ENCODE results near the gene PYCARD. TPM values are rescaled to one million over a fixed set of nuclear protein-coding genes. Genes with fewer than 3 reads are reported as not detected.
A peak's percentile ranks its signal among the peaks of the same experiment; 100 is the strongest.

The PYCARD gene
- total RNA-seq, 3 donors from 2014 or later = 1.3 to 2.7 (median 2.5) TPM

DNA sequence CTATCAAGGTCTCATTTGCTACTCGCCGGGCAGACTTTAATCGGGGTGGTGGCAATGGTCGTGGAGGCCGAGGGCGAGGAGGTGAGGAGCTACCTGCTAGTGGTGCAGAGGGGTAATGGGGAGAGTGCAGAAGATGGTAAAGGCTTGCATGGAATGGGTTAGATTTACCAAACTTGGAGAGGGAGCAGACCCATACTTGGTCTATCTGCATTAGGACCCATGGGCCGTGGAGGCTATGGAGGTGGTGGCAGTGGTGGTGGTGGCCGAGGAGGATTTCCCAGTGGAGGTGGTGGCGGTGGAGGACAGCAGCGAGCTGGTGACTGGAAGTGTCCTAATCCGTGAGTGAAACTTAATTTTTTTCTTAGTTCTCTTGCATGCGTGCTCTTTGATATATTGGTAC, 12.5 kb downstream of the PYCARD start:
- Mint-ChIP-seq H3K4me1 (ENCODE audit: low read depth) (peaks cover 71% of the 10 kb centered on the region), H3K27me3 (ENCODE audit: low read depth) (no peaks in the 10 kb centered on the region), H3K9me3 (no peaks in the 10 kb centered on the region), H3K36me3 (ENCODE audit: insufficient read depth) (peaks cover 86% of the 10 kb centered on the region), H3K4me3 (no peak overlapping the region)
- no peak for DNase-seq
- ATAC-seq = no peak

DNA sequence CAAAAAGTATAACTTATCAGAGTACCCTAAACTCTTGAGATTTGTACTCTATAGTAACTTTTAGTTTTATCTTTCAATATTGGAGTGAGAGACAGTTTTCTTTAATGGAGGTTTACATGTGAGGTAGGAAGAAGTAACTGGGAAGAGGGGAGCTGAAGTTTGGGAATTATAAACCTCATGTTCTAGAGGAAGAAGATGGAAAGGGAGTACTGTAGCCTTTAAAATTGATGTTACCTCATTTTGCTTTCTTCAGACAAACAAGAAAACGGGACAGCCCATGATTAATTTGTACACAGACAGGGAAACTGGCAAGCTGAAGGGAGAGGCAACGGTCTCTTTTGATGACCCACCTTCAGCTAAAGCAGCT, 13.2 kb downstream of the PYCARD start:
- peaks cover 73% of the 10 kb centered on the region for H3K4me1 Mint-ChIP-seq (ENCODE audit: low read depth)
- H3K27me3 Mint-ChIP-seq (ENCODE audit: low read depth) = no peaks in the 10 kb centered on the region
- H3K9me3 Mint-ChIP-seq = no peaks in the 10 kb centered on the region
- ATAC-seq (no peak), DNase-seq (no peak)
- no peak overlapping the region for H3K4me3 Mint-ChIP-seq
- H3K36me3 Mint-ChIP-seq (ENCODE audit: insufficient read depth) = peaks cover 87% of the 10 kb centered on the region

DNA sequence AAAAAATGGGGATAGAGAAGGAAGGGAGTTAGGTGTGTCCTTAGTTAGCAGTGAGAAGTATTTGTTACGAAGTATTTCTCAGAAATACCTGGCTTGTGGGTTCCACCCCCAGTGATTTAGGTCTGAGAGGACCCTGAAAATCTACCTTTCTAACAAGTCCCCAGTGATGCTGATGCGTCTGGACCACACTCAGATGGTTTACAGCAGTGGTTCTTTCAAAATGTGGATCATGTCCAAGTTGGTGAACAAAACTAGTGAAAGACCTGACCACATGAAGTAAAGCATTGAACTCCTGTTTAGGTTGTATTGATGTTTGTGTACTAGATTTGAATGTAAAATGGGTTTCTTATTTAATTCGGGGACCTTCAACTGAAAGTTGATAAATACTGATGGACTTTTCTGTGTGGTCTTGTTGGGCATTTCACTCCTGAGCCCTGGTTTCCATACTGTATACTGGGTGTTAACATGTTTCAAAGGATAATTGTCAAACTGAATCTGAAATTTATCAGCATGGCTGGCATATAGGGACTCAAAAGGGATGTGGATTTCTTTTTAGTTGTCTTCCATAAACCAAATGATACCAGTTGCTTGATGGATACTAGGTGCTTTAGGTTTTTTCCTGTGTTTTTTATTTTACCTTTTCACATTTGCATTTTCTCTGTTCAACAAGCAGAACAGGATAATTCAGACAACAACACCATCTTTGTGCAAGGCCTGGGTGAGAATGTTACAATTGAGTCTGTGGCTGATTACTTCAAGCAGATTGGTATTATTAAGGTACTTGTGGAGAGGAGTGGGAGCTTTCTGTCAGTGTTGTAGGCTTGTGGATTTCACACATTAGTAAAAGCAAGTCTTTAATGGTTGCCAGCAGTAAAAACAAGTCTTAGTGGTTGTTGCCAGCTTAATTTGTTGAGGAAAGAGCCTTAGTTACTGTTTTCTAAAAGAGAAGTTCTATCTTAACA, 13.8 kb downstream of the PYCARD start:
- Mint-ChIP-seq H3K9me3 (no peaks in the 10 kb centered on the region), H3K27me3 (ENCODE audit: low read depth) (no peaks in the 10 kb centered on the region), H3K36me3 (ENCODE audit: insufficient read depth) (peaks cover 85% of the 10 kb centered on the region), H3K4me1 (ENCODE audit: low read depth) (peaks cover 78% of the 10 kb centered on the region), H3K4me3 (no peak overlapping the region)
- no peak for DNase-seq
- no peak for ATAC-seq

DNA sequence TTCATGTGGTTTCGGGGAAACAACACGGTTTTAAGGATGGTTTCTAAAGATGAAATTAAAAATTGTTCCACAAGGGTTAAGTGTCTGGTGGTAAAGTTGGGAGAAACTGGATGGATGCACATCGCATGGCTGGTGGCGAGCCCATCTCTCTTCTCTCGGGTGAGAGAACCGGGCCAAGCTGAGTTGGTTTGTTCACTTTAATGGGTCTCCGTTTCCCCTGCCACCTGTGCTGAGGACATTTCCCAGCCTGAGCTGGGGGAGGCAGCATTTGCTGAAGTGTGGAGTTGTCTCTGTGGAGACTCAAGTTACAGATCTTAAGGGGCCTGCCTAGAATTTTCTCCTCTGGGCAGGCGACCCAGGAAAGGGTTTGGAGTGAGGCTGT, 14.8 kb downstream of the PYCARD start:
- DNase-seq = no peak
- peaks cover 87% of the 10 kb centered on the region for H3K36me3 Mint-ChIP-seq (ENCODE audit: insufficient read depth)
- H3K9me3 Mint-ChIP-seq = no peaks in the 10 kb centered on the region

DNA sequence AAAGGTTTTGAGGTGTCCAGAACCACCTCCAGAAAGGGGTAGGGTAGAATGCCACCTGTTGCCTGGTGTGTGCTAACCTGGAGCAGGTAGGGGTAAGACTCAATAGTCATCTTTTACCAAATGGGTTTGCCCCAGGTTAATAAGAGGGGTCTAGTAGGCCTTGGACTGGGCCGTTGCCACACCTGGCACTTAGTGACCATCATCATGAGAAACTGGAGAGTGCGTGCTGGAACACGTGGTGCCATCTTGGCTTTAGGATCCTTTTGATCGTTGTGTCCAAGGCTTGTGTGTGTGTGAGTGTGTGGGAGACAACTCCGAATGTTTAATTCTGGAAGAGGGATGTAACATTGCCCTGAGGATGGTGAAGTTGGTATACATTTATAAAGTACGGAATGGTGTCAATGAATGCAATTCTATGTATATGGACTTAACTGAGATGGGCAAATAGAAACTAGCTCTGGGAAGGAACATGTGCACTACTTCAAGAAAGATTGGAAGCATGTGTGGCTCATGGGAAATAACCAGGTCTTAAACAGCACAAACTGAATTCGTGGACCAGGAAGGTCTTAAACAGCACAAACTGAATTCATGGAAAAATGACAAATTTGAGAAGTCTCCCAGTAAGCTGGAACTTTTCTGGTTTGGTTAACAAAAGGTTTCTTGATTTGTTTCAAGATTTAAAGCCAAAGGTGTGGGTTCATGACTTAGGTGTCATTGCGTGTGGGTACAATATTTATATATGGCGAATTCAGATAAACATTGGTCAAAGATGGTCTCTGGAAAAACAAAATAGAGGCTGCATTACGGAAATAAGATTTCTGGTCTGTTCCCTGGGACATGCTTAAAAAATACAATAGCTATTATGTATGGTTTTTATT, 15.4 kb downstream of the PYCARD start:
- peak overlapping the region; percentile 20 for H3K4me3 Mint-ChIP-seq
- ATAC-seq (no peak), DNase-seq (no peak)
- H3K9me3 Mint-ChIP-seq = no peaks in the 10 kb centered on the region
- peaks cover 93% of the 10 kb centered on the region for H3K36me3 Mint-ChIP-seq (ENCODE audit: insufficient read depth)
- H3K27me3 Mint-ChIP-seq (ENCODE audit: low read depth) = no peaks in the 10 kb centered on the region
- H3K4me1 Mint-ChIP-seq (ENCODE audit: low read depth) = peaks cover 90% of the 10 kb centered on the region

More for the DNA sequence above, 14.8 kb downstream of the PYCARD start:
- Mint-ChIP-seq H3K27me3 (ENCODE audit: low read depth) (no peaks in the 10 kb centered on the region), H3K4me1 (ENCODE audit: low read depth) (peaks cover 83% of the 10 kb centered on the region), H3K4me3 (no peak overlapping the region)
- no peak for ATAC-seq

DNA sequence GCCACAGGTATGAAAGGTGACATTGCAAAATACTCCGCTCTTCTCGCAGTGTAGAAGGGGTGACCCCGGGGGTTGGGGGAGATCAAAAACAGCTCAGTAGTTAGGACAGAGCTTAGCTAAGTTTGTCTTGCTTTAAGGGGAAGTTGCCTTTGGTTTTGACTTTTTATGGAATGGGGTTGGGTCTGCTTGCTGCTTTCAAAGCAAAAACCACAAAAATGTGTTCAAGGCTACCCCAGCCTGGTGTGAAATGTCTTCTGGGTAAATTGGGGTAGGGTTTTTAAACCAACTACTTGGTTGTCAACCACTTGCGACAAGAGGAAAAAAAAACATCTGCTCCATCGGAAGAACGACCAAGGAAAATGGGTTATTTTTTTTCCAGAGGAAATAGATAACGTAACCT, 16.4 kb downstream of the PYCARD start:
- H3K4me3 Mint-ChIP-seq = peak overlapping the region; percentile 36
- H3K36me3 Mint-ChIP-seq (ENCODE audit: insufficient read depth) = peaks cover 91% of the 10 kb centered on the region

DNA sequence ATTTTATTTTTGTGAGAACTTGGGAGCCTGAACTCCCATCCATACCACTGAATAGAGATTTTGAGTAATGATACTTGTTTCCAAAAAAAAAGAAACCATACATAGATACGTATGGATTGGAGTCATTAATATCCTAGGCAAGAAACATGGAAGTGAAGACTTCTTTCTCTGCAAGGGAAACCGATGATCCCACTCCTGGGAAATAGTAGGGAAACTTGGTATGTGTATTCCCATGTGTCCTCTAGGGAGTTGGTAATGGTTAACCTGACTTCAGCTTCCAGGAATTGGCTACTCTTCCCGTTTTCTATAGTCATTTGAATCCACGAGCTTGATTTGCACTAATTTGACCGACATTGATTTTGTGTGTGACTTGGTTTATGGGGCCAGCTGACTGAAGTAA, 17.2 kb downstream of the PYCARD start:
- DNase-seq (no peak), ATAC-seq (no peak)
- H3K4me1 Mint-ChIP-seq (ENCODE audit: low read depth) = peaks cover 83% of the 10 kb centered on the region
- H3K27me3 Mint-ChIP-seq (ENCODE audit: low read depth) = no peaks in the 10 kb centered on the region
- peaks cover 86% of the 10 kb centered on the region for H3K36me3 Mint-ChIP-seq (ENCODE audit: insufficient read depth)
- peak overlapping the region; percentile 36 for H3K4me3 Mint-ChIP-seq
- H3K9me3 Mint-ChIP-seq = no peaks in the 10 kb centered on the region

More for the DNA sequence above, 16.4 kb downstream of the PYCARD start:
- H3K4me1 Mint-ChIP-seq (ENCODE audit: low read depth) = peaks cover 89% of the 10 kb centered on the region
- H3K27me3 Mint-ChIP-seq (ENCODE audit: low read depth) = no peaks in the 10 kb centered on the region
- DNase-seq (no peak), ATAC-seq (no peak)
- no peaks in the 10 kb centered on the region for H3K9me3 Mint-ChIP-seq

DNA sequence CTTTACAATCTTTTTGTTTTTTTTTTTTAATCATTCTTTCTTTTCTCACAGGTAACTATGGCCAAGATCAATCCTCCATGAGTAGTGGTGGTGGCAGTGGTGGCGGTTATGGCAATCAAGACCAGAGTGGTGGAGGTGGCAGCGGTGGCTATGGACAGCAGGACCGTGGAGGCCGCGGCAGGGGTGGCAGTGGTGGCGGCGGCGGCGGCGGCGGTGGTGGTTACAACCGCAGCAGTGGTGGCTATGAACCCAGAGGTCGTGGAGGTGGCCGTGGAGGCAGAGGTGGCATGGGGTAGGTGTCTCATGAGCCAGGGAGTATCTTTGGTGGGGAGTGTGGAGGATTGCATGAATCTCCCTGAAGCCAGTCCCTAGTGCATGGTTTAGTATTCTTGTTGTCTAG, 17.7 kb downstream of the PYCARD start:
- Mint-ChIP-seq H3K36me3 (ENCODE audit: insufficient read depth) (peaks cover 82% of the 10 kb centered on the region), H3K4me3 (peak overlapping the region; percentile 35), H3K27me3 (ENCODE audit: low read depth) (no peaks in the 10 kb centered on the region), H3K9me3 (no peaks in the 10 kb centered on the region), H3K4me1 (ENCODE audit: low read depth) (peaks cover 78% of the 10 kb centered on the region)
- DNase-seq (no peak), ATAC-seq (no peak)

DNA sequence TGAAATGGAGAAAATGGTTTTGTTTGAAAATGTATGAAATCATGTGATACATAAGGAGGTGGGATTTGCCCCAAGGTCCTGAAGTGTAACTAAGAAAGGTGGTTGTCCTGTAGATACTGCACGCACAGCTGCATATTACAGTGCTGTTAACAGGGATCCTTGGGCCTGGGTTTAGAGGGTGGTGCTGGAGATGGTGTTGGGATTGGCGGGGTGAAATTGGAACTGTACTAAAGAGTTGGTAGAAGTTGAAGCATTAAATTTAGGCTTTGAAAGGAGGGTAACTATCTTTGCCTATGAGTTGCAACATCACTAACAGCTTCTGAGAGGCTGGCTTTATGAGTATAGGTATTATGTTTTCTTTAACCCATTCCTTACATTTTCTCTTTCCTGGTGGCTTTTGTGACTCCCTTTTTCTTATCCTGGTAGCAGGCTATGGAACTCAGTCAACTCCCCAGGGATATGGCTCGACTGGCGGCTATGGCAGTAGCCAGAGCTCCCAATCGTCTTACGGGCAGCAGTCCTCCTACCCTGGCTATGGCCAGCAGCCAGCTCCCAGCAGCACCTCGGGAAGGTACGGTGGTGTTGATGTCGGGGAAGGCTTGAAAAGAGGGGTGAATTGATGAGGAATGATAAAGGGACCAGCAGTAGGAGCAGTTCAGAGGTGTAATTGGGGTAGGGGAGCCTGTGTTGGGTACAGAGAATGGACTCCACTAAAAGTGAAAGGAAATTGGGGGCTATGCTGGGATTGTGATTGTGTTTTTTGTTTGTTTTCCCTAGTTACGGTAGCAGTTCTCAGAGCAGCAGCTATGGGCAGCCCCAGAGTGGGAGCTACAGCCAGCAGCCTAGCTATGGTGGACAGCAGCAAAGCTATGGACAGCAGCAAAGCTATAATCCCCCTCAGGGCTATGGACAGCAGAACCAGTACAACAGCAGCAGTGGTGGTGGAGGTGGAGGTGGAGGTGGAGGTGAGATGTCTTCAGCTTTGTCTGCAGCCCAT, 18.8 kb downstream of the PYCARD start:
- peaks cover 73% of the 10 kb centered on the region for H3K4me1 Mint-ChIP-seq (ENCODE audit: low read depth)
- DNase-seq (no peak), ATAC-seq (no peak)
- peaks cover 70% of the 10 kb centered on the region for H3K36me3 Mint-ChIP-seq (ENCODE audit: insufficient read depth)
- no peaks in the 10 kb centered on the region for H3K9me3 Mint-ChIP-seq
- peak overlapping the region; percentile 98 for H3K4me3 Mint-ChIP-seq
- no peaks in the 10 kb centered on the region for H3K27me3 Mint-ChIP-seq (ENCODE audit: low read depth)

DNA sequence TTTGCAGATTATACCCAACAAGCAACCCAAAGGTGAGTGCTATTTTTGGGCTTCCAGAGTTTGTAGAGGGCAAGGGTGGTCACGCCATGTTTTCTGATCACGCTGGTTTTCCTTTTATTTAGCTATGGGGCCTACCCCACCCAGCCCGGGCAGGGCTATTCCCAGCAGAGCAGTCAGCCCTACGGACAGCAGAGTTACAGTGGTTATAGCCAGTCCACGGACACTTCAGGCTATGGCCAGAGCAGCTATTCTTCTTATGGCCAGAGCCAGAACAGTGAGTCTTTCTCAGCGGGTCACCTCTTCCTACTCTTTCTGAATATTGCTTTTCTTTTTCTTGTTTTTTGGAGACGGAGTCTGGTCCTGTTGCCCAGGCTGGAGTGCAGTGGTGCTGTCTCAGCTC, 20.2 kb downstream of the PYCARD start:
- Mint-ChIP-seq H3K4me3 (peak overlapping the region; percentile 98), H3K36me3 (ENCODE audit: insufficient read depth) (peaks cover 58% of the 10 kb centered on the region), H3K27me3 (ENCODE audit: low read depth) (no peaks in the 10 kb centered on the region), H3K4me1 (ENCODE audit: low read depth) (peaks cover 69% of the 10 kb centered on the region), H3K9me3 (no peaks in the 10 kb centered on the region)
- ATAC-seq = no peak
- DNase-seq = no peak

DNA sequence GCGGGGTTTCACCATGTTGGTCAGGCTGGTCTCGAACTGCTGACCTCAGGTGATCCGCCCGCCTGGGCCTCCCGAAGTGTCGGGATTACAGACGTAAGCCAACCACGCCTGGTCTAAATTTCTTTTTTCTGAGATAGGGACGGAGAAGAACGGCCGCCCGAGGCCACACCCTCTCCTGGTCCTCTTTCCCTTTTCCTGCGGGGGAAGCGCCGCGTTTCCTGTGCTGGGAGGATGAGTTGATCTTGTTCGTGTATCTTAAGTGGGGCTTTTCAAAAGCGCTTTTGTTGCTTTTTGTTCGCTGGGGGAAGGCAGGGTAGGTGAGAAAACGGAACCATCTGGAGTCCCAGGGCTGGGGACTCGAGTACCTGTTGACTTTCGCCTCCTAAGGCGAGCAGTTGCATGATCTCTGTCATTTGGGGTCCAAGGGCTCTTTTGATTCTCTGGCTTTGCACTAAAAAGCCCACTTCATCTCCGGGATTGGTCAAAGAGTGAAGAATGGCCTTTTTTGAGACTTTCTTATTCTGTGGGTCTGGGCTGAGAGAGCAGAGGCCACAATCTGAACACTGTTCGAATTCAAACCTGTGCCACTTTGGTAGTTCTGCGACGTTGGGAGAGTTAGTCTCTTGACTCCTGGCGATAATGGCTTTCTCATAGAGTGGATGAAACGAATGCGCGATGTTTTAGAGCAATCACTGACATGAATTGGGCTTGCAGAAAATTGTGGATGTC, 21.3 kb downstream of the PYCARD start:
- H3K27me3 Mint-ChIP-seq (ENCODE audit: low read depth) = no peaks in the 10 kb centered on the region
- no peak for ATAC-seq
- DNase-seq = no peak
- no peaks in the 10 kb centered on the region for H3K9me3 Mint-ChIP-seq
- H3K4me3 Mint-ChIP-seq = peak overlapping the region; percentile 98
- H3K36me3 Mint-ChIP-seq (ENCODE audit: insufficient read depth) = peaks cover 46% of the 10 kb centered on the region
- peaks cover 65% of the 10 kb centered on the region for H3K4me1 Mint-ChIP-seq (ENCODE audit: low read depth)

DNA sequence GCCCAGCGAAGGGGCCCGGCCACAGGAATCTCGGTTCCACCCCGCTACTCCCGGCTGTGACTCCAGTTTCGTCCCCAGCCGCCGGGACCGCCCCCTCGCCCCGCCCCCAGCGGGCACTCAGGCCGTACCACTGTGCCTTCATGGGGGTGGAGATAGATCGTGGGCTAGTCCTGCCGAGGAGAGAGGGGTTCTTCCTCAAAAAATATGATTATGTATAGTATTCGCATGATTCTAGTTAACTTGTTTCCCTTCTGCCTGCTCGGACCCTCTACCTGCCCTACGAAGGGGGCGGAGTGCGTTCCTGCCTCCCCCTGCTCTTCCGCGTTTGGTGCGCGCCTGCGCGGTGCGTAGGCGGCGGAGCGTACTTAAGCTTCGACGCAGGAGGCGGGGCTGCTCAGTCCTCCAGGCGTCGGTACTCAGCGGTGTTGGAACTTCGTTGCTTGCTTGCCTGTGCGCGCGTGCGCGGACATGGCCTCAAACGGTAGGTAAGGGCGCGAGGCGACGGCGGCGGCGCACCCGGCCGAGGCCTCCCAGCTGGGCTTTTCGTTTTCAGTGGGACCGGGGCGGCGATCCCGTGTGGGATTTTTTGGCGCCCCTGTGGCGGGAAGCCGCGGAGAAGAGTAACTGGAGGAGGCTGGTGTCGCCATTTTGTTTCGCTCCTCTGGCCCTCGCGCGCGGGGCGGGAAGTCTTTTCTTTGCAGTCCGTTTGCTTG, 22.7 kb downstream of the PYCARD start, which contains the start of gene FUS:
Gene FUS (plus strand): TSS at position 393 of the 713 bp plus-strand sequence. CDS start 76 bp downstream, at position 469.
- peaks cover 34% of the 10 kb centered on the region for H3K36me3 Mint-ChIP-seq (ENCODE audit: insufficient read depth)
- peak within 1 kb of the TSS; percentile 98 for H3K4me3 Mint-ChIP-seq
- DNase-seq (peak; percentile 90), ATAC-seq (peak; percentile 62 to 67)
- H3K4me1 Mint-ChIP-seq (ENCODE audit: low read depth) = peaks cover 52% of the 10 kb centered on the region
- H3K9me3 Mint-ChIP-seq = no peaks in the 10 kb centered on the region
- H3K27me3 Mint-ChIP-seq (ENCODE audit: low read depth) = no peaks in the 10 kb centered on the region
